Esophagus squamous epithelium (tissue), 4 donors: ENCODE measurements around the gene OR5AR1.

Source experiments
- CTCF ChIP-seq, 6 experiments: fragments of 450-650 bp in 4 of 6; fragments of 200-600 bp in 2 of 6; sonication (generic) in 2 of 6; IDR thresholded peaks; one replicate each; pipeline ENCODE4 v1.5.1; 2016 to 2019; ENCODE audit warnings: antibody characterized with exemption in 6 of 6, mild to moderate bottlenecking in 4 of 6, moderate library complexity in 4 of 6
- POLR2A ChIP-seq, 4 donors: fragments of 450-650 bp; IDR thresholded peaks; one replicate each; pipeline ENCODE4 v1.6.1; 2017; ENCODE audit warnings: antibody characterized with exemption in 4 of 4, mild to moderate bottlenecking in 4 of 4, moderate library complexity in 3 of 4

- TF ChIP-seq CTCF (IDR thresholded peaks at IDR 0.05) (no peak), POLR2A (IDR thresholded peaks at IDR 0.05) (no peak)
These were observed 37.5 kb upstream of the OR5AR1 start for GRCh38 chr11:56625946-56626345.
